ENCODE measurements around the gene TEX19.
"Not testable (repeated sequence)": the region's sequence is repeated elsewhere in the genome, so short reads cannot be mapped to it uniquely, and the experiment has no call there.

TEX19 gene

DNA sequence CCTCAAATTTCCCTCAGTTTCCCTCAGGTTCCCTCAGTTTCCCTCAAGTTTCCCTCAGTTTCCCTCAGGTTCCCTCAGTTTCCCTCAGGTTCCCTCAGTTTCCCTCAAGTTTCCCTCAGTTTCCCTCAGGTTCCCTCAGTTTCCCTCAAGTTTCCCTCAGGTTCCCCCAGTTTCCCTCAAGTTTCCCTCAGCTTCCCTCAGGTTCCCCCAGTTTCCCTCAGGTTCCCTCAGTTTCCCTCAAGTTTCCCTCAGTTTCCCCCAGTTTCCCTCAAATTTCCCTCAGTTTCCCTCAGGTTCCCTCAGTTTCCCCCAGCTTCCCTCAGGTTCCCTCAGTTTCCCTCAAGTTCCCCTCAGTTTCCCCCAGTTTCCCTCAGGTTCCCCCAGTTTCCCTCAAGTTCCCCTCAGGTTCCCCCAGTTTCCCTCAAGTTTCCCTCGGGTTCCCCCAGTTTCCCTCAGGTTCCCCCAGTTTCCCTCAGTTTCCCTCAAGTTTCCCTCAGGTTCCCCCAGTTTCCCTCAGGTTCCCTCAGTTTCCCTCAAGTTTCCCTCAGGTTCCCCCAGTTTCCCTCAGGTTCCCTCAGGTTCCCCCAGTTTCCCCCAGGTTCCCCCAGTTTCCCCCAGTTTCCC, 516 bp downstream of the TEX19 start:
- not testable (repeated sequence) for DNase-seq

DNA sequence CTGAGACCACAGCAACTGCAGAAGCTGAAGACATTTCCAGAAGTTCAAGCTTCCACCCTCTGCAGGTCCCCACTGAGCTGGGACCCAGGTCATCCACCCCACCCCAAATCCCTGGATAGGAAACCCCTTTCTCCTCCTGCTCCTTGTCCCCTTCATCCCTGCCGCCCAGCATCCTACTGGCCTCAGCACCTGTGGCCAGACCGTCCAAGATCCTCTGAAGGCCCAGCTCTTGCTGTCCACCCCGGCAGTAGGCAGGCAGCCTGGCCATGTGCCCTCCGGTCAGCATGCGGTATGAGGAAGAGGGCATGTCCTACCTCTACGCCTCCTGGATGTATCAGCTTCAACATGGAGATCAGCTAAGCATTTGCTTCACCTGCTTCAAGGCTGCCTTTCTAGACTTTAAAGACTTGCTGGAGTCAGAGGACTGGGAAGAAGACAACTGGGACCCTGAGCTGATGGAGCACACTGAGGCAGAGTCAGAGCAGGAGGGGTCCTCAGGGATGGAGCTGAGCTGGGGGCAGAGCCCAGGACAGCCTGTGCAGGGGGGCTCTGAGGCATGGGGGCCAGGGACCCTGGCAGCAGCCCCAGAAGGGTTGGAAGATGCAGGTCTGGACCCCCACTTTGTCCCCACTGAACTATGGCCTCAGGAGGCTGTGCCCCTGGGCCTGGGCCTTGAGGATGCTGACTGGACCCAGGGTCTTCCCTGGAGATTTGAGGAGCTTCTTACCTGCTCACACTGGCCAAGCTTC, 3.0 kb downstream of the TEX19 start:
- no peak for DNase-seq

GRCh38 chr17:82365606-82366295, 6.7 kb downstream of the TEX19 start:
- no peak for DNase-seq

- no peak for DNase-seq
These were observed 7.7 kb downstream of the TEX19 start for GRCh38 chr17:82366749-82367148.

GRCh38 chr17:82367724-82368524, 8.9 kb downstream of the TEX19 start:
- DNase-seq: no peak

GRCh38 chr17:82369211-82369610, 10.2 kb downstream of the TEX19 start:
- no peak for DNase-seq

GRCh38 chr17:82370471-82371332, 11.7 kb downstream of the TEX19 start:
- no peak for DNase-seq

- no peak for DNase-seq
These were observed 12.5 kb downstream of the TEX19 start, which contains the start of gene UTS2R for GRCh38 chr17:82371333-82372248. TSS of gene UTS2R (plus strand) at chr17:82371765. CDS start at chr17:82374325, 2,560 bp downstream.

DNA sequence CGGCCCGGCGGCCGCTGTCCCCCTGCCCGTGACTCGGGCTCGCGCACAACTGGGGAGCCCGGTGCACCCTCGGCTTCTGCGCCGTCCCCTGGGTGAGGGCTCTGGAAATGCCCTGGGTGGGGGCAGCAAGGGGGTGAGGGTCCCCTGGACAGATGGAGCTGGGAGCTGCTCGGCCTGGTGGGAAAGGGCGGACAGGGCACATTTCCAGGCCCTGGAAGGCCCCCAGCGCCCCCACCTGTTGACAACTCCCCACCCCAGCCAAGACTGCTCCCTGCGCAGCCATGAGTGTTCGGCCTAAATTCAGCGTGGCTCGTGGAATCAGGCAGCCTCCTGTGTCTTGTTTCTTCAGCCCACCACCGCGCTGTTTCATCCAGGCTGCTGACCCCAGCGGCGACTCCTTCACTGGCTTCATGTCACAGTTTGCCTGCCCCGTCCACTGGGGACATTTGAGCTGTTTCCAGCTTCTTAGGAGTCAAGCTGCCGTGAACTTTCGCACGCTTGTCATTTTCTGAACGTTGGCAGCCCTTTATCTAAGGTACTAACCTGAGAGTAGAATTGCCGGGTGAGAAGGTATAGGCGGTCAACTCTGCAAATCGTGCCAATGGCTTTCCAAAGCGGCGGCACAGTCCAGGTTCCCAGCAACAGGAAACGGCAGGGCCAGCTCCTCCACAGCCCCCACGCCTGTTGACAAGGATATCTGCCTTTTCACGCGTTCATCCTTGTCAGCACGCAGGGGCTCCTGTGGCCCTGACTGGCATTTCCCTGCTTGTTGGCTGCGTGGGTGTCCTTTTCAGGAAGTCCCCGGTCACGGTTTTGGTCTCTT, 13.4 kb downstream of the TEX19 start:
- no peak for DNase-seq

DNA sequence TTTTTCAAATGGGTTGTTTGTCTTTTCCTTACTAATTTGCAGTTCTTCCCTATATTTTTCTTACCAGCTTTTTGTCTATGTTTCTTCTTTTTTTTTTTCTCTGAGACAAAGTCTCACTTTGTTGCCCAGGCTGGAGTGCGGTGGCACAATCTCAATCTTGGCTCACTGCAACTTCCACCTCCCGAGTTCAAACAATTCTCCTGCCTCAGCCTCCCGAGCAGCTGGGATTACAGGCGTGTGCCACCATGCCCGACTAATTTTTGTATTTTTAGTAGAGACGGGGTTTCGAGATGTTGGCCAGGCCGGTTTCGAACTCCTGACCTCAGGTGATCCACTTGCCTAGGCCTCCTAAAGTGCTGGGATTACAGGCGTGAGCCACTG, 14.0 kb downstream of the TEX19 start:
- DNase-seq: not testable (repeated sequence)

DNA sequence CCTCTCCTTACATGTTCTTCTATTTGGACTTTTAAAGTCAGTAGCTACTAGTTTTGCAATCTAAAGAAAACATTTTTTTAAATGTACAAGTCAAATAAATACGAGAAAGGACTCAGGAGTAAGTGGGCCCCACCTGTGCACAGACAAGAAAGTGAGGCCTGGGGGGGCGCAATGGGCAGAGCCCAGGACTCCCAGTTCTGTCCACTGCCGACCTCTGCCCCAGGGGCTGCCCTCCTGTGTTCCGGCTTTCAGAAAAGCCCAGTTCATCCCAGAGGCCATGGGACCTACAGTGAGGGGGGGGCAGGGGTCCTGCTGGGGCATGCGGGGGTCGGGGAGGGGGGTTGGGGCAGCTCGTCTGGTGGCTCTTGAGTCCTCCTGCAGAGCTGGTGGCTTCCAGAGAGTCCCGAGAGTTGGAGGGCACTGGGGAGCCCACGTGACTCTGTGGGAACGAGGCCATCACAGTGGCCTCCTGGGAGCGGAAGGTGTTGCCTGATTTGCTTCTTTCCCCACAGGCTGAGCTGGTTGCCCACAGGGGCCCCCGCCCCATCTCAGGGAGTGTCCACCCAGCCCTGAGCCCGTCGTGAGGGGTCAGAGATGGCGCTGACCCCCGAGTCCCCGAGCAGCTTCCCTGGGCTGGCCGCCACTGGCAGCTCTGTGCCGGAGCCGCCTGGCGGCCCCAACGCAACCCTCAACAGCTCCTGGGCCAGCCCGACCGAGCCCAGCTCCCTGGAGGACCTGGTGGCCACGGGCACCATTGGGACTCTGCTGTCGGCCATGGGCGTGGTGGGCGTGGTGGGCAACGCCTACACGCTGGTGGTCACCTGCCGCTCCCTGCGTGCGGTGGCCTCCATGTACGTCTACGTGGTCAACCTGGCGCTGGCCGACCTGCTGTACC, 14.9 kb downstream of the TEX19 start:
- DNase-seq: no peak

GRCh38 chr17:82374626-82375331, 15.7 kb downstream of the TEX19 start:
- no peak for DNase-seq

GRCh38 chr17:82375359-82376041, 16.5 kb downstream of the TEX19 start:
- no peak for DNase-seq

- DNase-seq: no peak
These were observed 17.1 kb downstream of the TEX19 start for GRCh38 chr17:82376042-82376730.

DNA sequence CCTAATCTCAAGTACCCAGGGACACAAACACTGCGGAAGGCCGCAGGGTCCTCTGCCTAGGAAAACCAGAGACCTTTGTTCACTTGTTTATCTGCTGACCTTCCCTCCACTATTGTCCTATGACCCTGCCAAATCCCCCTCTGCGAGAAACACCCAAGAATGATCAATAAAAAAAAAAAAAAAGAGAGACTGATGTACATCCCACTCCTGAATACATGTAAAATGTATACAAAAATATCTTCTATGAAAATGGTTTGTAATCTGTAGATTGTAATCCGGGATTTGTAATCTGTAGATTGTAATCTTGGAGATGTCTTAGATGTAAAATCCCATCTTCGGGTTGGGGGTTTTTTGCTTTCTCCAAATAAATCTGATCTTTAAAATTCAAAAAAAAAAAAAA, 18.2 kb downstream of the TEX19 start:
- not testable (repeated sequence) for DNase-seq

DNA sequence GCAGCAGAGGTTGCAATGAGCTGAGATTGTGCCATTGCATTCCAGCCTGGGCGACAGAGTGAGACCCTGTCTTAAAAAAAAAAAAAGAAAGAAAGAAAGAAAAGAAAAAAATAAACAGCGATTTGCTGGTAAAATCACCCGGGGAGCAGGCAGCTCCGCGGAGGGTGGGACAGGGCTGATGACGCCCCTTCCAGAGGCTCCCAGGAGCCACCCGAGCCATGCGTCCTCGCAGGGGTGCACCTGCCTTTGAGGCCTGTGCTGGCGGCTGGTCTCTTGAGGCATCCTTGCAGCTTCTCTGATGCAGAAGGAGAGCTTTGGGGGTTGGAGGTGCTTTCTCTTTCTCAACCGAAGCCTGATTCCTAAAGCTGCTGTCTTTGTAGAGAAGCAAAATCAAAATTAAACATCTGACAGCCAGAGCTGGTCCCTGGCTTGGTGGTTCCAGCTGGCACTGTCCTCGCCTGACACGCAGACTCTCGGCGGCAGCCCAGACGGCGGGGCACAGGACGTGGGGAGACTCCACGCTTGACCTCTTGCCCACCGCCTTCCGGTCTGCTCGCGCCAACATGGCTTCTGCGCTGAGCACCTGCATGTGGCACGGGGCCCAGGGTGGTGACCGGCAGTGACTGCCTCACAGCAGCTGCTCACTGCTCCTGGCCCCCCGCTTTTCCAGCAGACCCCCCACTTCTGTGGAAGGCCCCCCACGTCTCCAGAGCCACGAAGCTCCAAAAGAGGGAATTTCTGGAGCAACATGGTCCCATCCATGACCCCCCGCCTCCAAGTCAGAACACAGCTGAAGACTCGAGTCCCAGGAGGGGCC, 19.1 kb downstream of the TEX19 start:
- DNase-seq: no peak
